GM23338 (cell line): ENCODE results near the gene EIF2B5.

ENCODE experiments used
- CREB1 ChIP-seq: fragments of 250-450 bp; sonication (Bioruptor Pico); IDR thresholded peaks from 2 replicates; pipeline ENCODE4 v1.5.0; 2020; ENCODE audit warnings: low read depth, mild to moderate bottlenecking, moderate library complexity
- CTCF ChIP-seq, 2 experiments: fragments of 200-600 bp in 1 of 2; sonication (generic) in 1 of 2; conservative IDR thresholded peaks; 2 replicates each; pipeline versions ENCODE4 v1.5.1 to v1.6.1; 2016 to 2017; ENCODE audit warnings: antibody characterized with exemption in 2 of 2, low read depth in 2 of 2, mild to moderate bottlenecking in 2 of 2, moderate library complexity in 1 of 2
- ETS1 ChIP-seq: IDR thresholded peaks from 2 replicates; pipeline ENCODE4 v1.6.1; 2016; ENCODE audit warnings: antibody characterized with exemption
- EZH2 ChIP-seq: fragments of 200-600 bp; sonication (generic); IDR thresholded peaks from one replicate; pipeline ENCODE4 v1.8.0; 2017; ENCODE audit warnings: antibody characterized with exemption, mild to moderate bottlenecking, low read depth; ENCODE audit not compliant: unreplicated experiment
- EZH2phosphoT487 ChIP-seq: fragments of 200-600 bp; sonication (generic); IDR thresholded peaks from one replicate; pipeline ENCODE4 v1.8.1; 2018; ENCODE audit warnings: antibody characterized with exemption; ENCODE audit not compliant: unreplicated experiment
- JUNB ChIP-seq: IDR thresholded peaks from one replicate; pipeline ENCODE4 v1.6.1; 2016; ENCODE audit warnings: antibody characterized with exemption; ENCODE audit not compliant: unreplicated experiment
- NANOG ChIP-seq: IDR thresholded peaks from 2 replicates; pipeline ENCODE4 v1.6.1; 2016; ENCODE audit warnings: antibody characterized with exemption, borderline replicate concordance
- POLR2AphosphoS5 ChIP-seq: IDR thresholded peaks from 2 replicates; pipeline ENCODE4 v1.6.1; 2016; ENCODE audit warnings: antibody characterized with exemption, low read depth
- REST ChIP-seq: IDR thresholded peaks from one replicate; pipeline ENCODE4 v1.6.1; 2018; ENCODE audit warnings: antibody characterized with exemption; ENCODE audit not compliant: unreplicated experiment
- STAT1 ChIP-seq: IDR thresholded peaks from one replicate; pipeline ENCODE4 v1.6.1; 2016; ENCODE audit warnings: antibody characterized with exemption; ENCODE audit not compliant: unreplicated experiment
- ZNF114 ChIP-seq: fragments of 250-450 bp; sonication (Bioruptor Pico); IDR thresholded peaks from 2 replicates; pipeline ENCODE4 v1.5.0; 2020; ENCODE audit warnings: mild to moderate bottlenecking, moderate library complexity
- ZNF331 ChIP-seq: fragments of 250-450 bp; sonication (Bioruptor Pico); IDR thresholded peaks from 2 replicates; pipeline ENCODE4 v1.5.0; 2020; ENCODE audit warnings: low read depth, mild to moderate bottlenecking, moderate library complexity
- ZNF462 ChIP-seq: fragments of 250-450 bp; sonication (Bioruptor Pico); IDR thresholded peaks from 2 replicates; pipeline ENCODE4 v1.5.0; 2020; ENCODE audit warnings: mild to moderate bottlenecking, moderate library complexity

- TF ChIP-seq CTCF (conservative IDR thresholded peaks at IDR 0.05; ENCODE audit: low read depth in 2 of 2) (no peak), POLR2AphosphoS5 (no peak), EZH2 (no peak), CREB1 (CRISPR knock-in tag) (no peak), ZNF331 (CRISPR knock-in tag) (no peak), EZH2phosphoT487 (no peak), JUNB (no peak), REST (no peak), ZNF114 (CRISPR knock-in tag) (no peak), ETS1 (no peak), STAT1 (no peak), ZNF462 (CRISPR knock-in tag) (no peak), NANOG (no peak)
These were observed 58.9 kb downstream of the EIF2B5 start for GRCh38 chr3:184193991-184194539.
